ENCODE measurements around the gene STRIT1. TPM values are rescaled to one million over a fixed set of nuclear protein-coding genes. Genes with fewer than 3 reads are reported as not detected.
"Not testable (repeated sequence)": the region's sequence is repeated elsewhere in the genome, so short reads cannot be mapped to it uniquely, and the experiment has no call there.

The STRIT1 gene
- total RNA-seq, 1 donor, result not detected

DNA sequence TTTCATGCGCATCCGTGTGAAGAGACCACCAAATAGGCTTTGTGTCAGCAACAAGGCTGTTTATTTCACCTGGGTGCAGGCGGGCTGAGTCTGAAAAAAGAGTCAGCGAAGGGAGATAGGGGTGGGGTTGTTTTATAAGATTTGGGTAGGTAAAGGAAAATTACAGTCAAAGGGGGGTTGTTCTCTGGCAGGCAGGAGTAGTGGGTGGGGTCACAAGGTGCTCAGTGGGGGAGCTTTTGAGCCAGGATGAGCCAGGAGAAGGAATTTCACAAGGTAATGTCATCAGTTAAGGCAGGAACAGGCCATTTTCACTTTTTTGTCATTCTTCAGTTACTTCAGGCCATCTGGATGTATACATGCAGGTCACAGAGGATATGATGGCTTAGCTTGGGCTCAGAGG, 19.0 kb downstream of the STRIT1 start:
- DNase-seq (ENCODE audit: low read depth in 2 of 3, low spot score in 2 of 3), result not testable (repeated sequence)

DNA sequence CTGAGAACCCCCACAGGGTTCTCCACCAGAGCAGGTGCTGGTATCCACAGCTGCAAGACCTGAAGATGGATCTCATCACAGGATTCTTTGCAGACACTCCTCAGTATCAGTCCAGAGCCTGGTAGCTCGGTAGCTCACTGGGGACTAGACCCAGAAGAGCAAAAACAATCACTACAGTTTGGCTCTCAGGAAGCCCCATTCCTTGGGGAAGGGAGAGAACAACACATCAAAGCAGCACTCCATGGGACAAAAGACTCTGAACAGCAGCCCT, 22.2 kb downstream of the STRIT1 start:
- no peak for DNase-seq (ENCODE audit: low read depth in 2 of 3, low spot score in 2 of 3)

DNA sequence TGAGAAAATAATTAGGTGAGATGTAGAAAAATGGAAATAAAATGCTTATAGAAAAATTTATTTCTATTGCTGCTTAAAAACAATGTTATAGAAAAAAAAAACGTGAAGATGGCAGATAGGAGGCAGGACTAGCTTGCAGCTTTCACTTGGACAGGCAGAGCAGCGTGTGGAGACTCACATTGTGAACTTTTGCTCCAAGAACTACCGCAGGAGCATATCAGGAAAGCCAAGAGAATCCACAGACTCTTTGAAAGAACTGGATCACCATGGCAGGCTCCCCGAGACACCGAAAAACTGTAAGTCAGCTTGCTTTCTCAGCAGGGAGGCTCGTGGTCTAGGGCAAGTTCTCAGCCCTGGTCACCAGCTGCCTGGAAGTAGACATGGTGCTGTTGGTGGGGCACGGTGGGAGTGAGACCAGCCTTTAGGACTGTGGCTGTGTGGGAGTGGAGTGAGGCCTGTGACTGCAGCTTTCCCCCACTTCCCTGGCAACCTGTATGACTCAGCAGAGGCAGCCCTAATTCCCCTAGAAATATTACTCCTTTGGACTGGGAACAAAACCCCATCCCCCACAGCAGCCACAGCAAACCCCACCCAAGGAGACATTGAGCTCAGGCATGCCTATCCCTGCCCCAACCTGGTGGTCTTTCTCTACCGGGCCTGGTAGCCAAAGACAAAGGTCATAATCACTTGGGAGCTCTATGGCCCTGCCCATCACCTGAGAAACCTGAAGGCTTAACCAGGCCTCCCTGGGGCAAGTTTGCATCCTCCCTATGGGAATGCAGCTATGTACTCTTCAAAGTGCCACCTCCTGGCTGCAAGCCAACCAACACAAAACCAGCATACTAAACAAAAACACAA, 22.8 kb downstream of the STRIT1 start:
- no peak for DNase-seq (ENCODE audit: low read depth in 2 of 3, low spot score in 2 of 3)

DNA sequence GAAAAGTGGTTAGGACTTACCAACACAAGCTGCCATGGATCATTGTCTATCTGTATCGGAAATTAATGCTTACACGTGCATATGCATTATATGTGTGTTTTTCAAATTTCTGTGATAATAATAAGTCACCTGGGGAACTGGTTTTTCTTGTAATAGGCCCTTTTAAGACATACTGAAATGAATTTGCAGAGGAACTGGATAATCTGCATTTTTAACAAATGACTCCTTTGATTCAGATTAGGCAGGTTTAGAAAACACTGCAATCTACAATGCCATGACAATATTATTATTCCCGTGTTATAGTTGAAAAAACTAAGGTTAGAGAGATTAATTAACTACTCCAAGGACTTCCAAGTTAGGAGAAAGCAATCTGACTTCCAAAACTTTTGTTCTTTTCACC, 23.4 kb downstream of the STRIT1 start:
- DNase-seq (ENCODE audit: low read depth in 2 of 3, low spot score in 2 of 3), result no peak

DNA sequence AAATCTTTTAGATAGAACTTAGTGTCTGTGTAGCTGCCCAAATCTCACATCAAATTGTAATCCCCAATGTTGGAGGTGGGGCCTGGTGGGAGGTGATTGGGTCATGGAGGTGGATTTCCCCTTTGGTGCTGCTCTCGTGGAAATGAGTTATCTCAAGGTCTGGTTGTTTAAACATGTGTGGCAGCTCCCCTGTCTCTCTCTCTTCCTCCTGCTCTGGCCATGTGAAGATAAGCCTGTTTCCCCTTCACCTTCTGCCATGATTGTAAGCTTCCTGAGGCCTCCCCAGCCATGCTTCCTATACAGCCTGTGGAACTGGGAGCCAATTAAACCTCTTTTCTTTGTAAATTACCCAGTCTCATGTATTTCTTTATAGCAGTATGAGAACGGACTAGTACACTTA, 30.6 kb downstream of the STRIT1 start:
- not testable (repeated sequence) for DNase-seq (ENCODE audit: low read depth in 2 of 3, low spot score in 2 of 3)

DNA sequence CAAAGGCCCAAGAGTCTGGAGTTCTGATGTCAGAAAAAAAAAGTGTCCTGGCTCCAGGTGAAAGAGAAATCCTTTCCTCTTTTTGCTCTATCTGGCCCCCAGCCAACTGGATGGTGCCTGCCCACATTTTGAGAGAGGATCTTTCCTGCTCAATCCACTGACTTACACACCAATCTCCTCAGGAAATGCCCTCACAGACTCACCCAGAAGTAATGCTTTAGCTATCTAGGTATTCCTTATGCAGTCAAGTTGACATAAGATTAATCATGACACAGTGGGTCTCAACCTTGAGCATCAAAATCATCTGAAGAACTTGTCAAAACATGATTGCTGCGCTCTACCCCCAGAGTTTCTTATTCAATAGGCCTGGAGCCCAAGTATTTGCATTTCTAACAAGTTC, 31.2 kb downstream of the STRIT1 start:
- DNase-seq (ENCODE audit: low read depth in 2 of 3, low spot score in 2 of 3), result no peak

DNA sequence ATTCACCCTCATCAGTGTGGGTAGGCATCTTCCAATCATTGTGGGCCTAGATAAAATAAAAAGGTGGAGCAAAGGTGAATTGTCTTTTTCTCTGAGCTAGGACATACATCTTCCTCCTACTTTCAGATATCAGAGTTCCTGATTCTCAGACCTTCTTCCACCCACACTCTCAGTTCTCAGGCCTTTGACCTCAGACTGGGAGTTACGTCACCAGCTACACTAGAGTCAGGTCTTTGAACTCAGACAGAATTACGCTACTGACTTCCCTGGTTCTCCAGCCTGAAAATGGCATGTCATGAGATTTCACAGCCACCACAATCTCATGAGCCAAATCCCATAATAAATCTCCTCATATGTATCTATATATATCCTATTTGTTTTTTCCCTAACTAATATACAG, 39.0 kb downstream of the STRIT1 start:
- no peak for DNase-seq (ENCODE audit: low read depth in 2 of 3, low spot score in 2 of 3)

DNA sequence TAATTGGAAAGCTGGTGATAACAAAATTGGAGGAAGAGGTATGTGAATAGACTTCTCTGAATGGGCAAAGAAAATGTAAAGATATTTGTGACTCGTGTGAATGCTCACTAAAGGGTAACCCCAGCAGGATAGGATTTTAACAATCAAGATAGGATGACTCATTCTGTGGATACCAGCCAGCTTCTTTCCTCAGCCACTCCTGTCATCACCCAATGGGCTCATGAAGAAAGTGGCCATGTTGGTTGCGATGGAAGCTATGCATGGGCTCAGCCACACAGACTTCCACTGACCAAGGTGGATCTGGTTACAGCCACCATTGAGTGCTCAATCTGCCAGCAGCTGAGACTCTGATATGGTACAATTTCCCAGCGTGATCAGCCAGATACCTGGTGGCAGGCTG, 40.9 kb downstream of the STRIT1 start:
- DNase-seq (ENCODE audit: low read depth in 2 of 3, low spot score in 2 of 3), result no peak

DNA sequence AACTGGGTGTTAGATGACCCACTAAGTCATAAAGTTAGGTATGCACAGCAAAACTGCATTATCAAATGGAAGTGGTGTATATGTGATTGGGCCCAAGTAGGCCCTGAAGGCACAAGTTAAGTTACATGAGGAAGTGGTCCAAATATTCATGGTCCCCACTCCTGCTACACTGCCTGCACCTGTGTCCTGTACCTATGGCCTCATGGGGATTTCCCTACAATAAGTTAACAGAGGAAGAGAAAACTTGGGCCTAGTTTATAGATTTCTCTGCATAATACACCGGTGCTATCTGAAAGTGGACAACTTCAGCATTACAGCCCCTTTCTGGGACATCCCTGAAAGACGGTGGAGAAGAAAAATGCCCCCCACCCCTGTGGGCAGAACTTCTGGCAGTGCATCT, 41.5 kb downstream of the STRIT1 start:
- no peak for DNase-seq (ENCODE audit: low read depth in 2 of 3, low spot score in 2 of 3)

DNA sequence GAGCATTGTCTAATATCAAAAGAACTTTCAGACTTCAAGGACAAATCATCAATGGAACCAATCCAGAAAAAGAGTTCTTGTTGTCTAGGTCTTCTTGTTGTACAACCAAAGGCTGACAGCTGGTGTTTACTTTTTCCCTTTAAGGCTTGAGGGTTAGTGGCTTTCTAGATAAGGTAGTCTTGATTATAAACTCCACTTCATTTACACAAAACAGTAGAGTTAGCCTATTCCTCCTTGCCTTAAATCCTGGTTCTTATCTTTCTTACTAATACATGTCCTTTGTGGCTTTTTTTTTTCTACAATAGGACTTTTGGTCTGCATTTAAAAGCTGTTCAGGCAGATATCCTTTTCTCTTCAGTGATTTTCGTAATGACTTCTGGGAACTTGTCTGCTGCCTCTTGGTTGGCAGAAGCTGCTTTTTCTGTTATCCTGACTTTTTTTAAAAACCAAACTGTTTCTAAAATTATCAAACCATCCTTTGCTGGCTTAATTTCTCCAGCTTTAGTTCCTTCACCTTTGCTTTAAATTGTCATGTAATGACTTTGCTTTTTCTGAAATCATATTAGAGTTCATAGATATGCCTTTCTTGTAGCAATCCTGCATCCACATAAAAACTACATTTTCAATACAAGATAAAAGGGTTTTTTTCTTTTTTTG, 44.8 kb downstream of the STRIT1 start:
- DNase-seq (ENCODE audit: low read depth in 2 of 3, low spot score in 2 of 3), result no peak

DNA sequence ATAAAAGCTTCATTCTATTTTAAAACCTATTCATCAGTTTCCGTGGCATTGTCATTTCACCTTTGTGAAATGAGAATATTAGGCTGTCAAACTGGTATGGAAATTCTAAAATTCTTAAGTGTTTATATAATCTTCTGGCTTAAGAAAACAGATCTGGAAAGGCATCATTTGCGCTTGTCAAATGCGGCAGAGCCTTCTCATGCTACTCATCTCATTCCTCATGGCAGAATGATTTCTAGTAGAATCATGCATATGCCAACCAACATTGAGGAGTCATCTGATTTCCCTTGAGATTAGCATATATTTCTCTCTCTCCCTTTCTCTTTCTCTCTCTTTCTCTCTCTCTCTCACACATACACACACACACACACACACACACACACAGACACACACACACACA, 48.8 kb downstream of the STRIT1 start:
- no peak for DNase-seq (ENCODE audit: low read depth in 2 of 3, low spot score in 2 of 3)

DNA sequence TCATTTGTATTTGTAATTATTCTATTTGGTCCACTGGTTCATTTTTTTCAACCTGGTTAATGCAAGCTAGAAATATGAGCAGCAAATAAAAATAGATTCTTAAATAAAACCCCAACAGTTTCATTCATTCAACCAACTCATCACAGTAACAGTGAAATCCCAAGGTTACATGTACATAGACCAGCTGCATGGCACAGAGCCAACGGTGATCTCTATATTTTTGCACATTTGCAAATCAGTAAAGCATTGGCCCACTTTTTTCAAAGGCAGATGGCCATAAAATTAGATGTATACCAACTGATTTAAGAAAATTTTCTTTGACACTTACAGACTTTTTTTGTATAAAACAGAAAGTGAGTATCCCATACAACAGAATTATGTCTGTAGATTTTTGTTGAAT, 49.3 kb downstream of the STRIT1 start:
- no peak for DNase-seq (ENCODE audit: low read depth in 2 of 3, low spot score in 2 of 3)

DNA sequence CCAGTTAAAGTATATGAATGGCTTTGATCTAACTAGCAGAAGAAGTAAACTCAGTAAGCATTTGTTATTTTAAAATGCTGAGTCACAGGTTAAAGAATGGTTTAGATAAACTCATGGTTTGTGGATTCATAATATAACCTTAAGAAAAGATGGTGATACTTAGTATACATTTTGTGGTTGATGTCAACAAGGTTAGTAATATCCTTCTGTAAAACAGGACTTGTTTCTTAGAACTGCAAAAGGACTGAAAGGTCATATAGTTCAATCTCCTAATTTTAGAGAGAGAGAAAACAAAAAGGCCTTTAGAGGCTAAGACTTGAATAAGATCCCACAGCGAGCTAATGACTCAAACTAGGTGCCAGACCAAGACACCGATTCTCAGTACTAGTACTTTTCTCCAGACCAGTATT, 50.0 kb downstream of the STRIT1 start:
- no peak for DNase-seq (ENCODE audit: low read depth in 2 of 3, low spot score in 2 of 3)

DNA sequence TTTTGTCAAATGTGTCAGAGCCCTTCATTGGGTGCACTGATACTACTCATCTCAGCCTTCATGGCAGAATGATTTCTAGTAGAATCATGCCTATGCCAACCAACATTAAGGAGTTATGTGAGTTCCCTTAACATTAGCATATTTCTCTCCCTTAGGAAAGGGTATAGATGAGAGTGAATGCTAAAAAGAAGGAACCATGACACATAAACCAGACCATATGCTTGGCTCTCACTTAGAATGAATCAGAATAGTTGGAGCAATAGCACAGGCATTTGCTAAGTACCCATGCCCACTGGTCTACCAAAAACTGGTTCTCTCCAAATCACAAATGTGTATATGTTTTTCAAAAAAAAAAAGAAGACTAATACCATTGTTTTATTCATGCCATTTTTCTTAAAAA, 51.1 kb downstream of the STRIT1 start:
- no peak for DNase-seq (ENCODE audit: low read depth in 2 of 3, low spot score in 2 of 3)

DNA sequence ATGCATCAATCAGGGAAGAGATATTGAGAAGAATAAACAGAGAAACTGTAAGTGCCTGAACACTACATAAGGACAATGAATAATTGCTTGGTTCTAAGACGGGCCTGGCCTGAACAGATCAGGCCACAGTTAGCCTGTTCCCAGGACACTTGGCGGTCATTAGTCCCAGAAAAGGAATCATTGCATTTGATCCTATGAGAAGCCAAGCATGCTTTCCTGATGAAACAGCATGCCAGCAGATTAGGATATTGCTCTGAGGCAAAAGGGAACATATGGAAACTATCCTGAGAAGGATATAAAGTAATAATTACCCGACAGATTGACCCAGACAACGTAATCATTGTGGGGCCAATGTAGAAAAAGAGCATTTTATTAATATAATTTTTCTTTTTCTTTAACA, 51.9 kb downstream of the STRIT1 start:
- no peak for DNase-seq (ENCODE audit: low read depth in 2 of 3, low spot score in 2 of 3)

Other genes starting within 250 kb of the STRIT1 start
- gene MME, start 213.4 kb downstream of the STRIT1 start, total RNA-seq, result 3.0 TPM